Naive B cell (primary cell): ENCODE results near the gene KRTAP5-5. TPM values are rescaled to one million over a fixed set of nuclear protein-coding genes. Genes with fewer than 3 reads are reported as not detected.

Experiments used
- ATAC-seq, 2 donors: fragments of 150-1000 bp; cut with Tn5 transposase; 2 replicates each; pipeline ENCODE4 v1.10.0; 2021; ENCODE audit warnings: low read depth in 2 of 2, mild to moderate bottlenecking in 2 of 2, moderate library complexity in 2 of 2
- DNase-seq: peaks from one replicate; pipeline ENCODE4 v3.0.0; 2022
- H3K27ac Mint-ChIP-seq, 6 donors: one replicate each; pipeline ENCODE4 v1.8.0; 2020 to 2022; ENCODE audit warnings: mild to moderate bottlenecking in 6 of 6, mixed read lengths in 6 of 6, moderate library complexity in 5 of 6, inconsistent platforms in 2 of 6
- H3K27me3 Mint-ChIP-seq, 3 donors: one replicate each; pipeline ENCODE4 v1.8.0; 2021 to 2022; ENCODE audit warnings: mixed read lengths in 3 of 3, mild to moderate bottlenecking in 1 of 3
- H3K36me3 Mint-ChIP-seq, 2 donors: one replicate each; pipeline ENCODE4 v1.8.0; 2020 to 2022; ENCODE audit warnings: mixed read lengths in 2 of 2, inconsistent platforms in 1 of 2, mild to moderate bottlenecking in 1 of 2
- H3K4me1 Mint-ChIP-seq, 3 donors: one replicate each; pipeline ENCODE4 v1.8.0; 2020 to 2022; ENCODE audit warnings: mixed read lengths in 3 of 3, inconsistent platforms in 1 of 3, mild to moderate bottlenecking in 1 of 3, moderate library complexity in 1 of 3
- H3K4me3 Mint-ChIP-seq, 8 donors: one replicate each; pipeline ENCODE4 v1.8.0; 2020 to 2022; ENCODE audit warnings: mild to moderate bottlenecking in 8 of 8, mixed read lengths in 8 of 8, moderate library complexity in 8 of 8, inconsistent platforms in 2 of 8
- H3K9me3 Mint-ChIP-seq, 7 donors: one replicate each; pipeline ENCODE4 v1.8.0; 2020 to 2022; ENCODE audit warnings: mixed read lengths in 7 of 7, mild to moderate bottlenecking in 5 of 7, inconsistent platforms in 2 of 7, moderate library complexity in 1 of 7
- polyA plus RNA-seq, 6 donors: library from polyadenylated mRNA; unstranded; fragments of 300-500 nt; fragmentation: Illumina TruSeq; gene quantifications; one replicate each; pipeline ENCODE4 v1.2.3, GENCODE V29; 2021; ENCODE audit warnings: low read depth in 6 of 6

Gene KRTAP5-5
- polyA plus RNA-seq, 6 donors from 2014 or later, result not detected

DNA sequence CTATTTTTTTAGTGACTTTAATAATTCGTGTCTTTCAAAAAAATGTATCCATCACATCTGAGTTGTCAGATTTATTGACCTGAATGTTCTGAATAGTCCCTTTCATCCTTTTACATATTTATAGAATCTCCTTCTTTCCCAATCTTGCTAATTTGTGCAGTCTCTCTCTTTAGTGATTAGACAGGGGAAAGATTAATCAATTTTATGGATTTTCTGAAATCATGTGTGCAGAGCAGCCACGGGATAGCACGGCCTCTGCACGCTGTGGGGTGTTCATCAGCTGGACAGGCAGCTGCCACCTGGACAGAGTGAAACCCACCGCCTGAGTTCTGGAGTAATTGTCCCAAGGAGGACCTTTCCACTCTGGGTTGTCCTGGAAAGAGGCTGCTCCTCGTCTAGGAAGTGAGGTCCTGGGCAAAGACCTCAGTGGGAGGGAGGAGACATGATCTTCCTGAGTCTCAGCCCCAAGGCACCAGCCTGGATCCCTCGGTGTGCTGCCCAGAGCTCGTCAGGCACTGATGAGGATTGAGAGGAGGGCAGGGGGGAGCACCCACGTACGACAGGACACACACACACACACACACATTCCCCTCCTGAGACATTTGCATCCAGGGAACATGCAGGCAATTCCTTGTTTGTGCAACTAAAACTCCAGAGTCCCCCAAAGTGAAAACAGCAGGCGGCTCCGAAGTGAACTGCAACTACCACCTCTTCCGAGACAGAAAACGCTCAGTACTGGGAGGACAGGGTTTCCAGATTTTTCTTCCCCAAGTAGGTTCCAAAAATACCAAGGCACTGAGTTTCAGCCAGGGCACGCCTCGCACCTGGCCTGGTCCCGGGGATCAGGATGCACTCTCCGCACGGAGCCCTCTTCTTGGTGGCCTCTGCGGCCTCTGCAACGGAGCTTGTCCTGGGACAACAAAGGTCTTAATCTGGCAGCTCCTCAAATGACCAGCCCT, 44.9 kb downstream of the KRTAP5-5 start:
- no peak overlapping the region for H3K27ac Mint-ChIP-seq

GRCh38 chr11:1675536-1676228, 46.1 kb downstream of the KRTAP5-5 start:
- Mint-ChIP-seq H3K27me3 (peaks cover 29 to 40% (median 38%) of the 10 kb centered on the region in 3 donors), H3K36me3 (no peaks in the 10 kb centered on the region), H3K27ac (no peak overlapping the region), H3K4me3 (no peak overlapping the region), H3K9me3 (no peaks in the 10 kb centered on the region), H3K4me1 (no peaks in the 10 kb centered on the region)
- ATAC-seq (no peak), DNase-seq (no peak)

More for the DNA sequence above, 44.9 kb downstream of the KRTAP5-5 start:
- Mint-ChIP-seq H3K4me1 (no peaks in the 10 kb centered on the region), H3K36me3 (no peaks in the 10 kb centered on the region), H3K4me3 (no peak overlapping the region), H3K27me3 (peaks cover 32 to 45% (median 38%) of the 10 kb centered on the region in 3 donors), H3K9me3 (no peaks in the 10 kb centered on the region)
- ATAC-seq (no peak), DNase-seq (no peak)

GRCh38 chr11:1676229-1676740, 46.7 kb downstream of the KRTAP5-5 start:
- ATAC-seq (no peak), DNase-seq (no peak)
- no peak overlapping the region for H3K27ac Mint-ChIP-seq
- no peaks in the 10 kb centered on the region for H3K4me1 Mint-ChIP-seq
- H3K36me3 Mint-ChIP-seq, result no peaks in the 10 kb centered on the region
- H3K9me3 Mint-ChIP-seq, result no peaks in the 10 kb centered on the region
- H3K4me3 Mint-ChIP-seq, result no peak overlapping the region
- peaks cover 29 to 40% (median 38%) of the 10 kb centered on the region in 3 donors for H3K27me3 Mint-ChIP-seq

- Mint-ChIP-seq H3K4me1 (no peaks in the 10 kb centered on the region), H3K27me3 (peaks cover 23 to 35% (median 31%) of the 10 kb centered on the region in 3 donors), H3K9me3 (no peaks in the 10 kb centered on the region), H3K4me3 (no peak overlapping the region), H3K27ac (peak overlapping the region in 1 of 6 donors; percentile 22), H3K36me3 (no peaks in the 10 kb centered on the region)
- DNase-seq, result no peak
- ATAC-seq, result no peak
Observed at GRCh38 chr11:1679881-1680280, 50.3 kb downstream of the KRTAP5-5 start.

Other genes starting within 250 kb of the KRTAP5-5 start
- gene BRSK2, start 239.8 kb upstream of the KRTAP5-5 start, polyA plus RNA-seq, result under 1 TPM in 2 of 6 donors, not detected in 4; 0.10 TPM
- gene MOB2, start 143.0 kb upstream of the KRTAP5-5 start, polyA plus RNA-seq, result 10 to 100 TPM; 29.7 to 50.8 (median 33.2) TPM
- gene DUSP8, start 57.5 kb upstream of the KRTAP5-5 start, polyA plus RNA-seq, result under 1 TPM in 3 of 6 donors, not detected in 3; 0.05 to 0.09 (median 0.07) TPM
- gene KRTAP5-1, start 44.5 kb upstream of the KRTAP5-5 start, polyA plus RNA-seq, result not detected
- not detected for gene KRTAP5-2, start 31.5 kb upstream of the KRTAP5-5 start, polyA plus RNA-seq
- not detected for gene KRTAP5-3, start 21.3 kb upstream of the KRTAP5-5 start, polyA plus RNA-seq
- not detected for gene KRTAP5-4, start 7.6 kb upstream of the KRTAP5-5 start, polyA plus RNA-seq
- gene KRTAP5-6, start 67.4 kb downstream of the KRTAP5-5 start, polyA plus RNA-seq, result not detected
- not detected for gene IFITM10, start 120.8 kb downstream of the KRTAP5-5 start, polyA plus RNA-seq
- 10 to 100 TPM; 40.6 to 59.5 (median 51.8) TPM for gene CTSD, start 134.2 kb downstream of the KRTAP5-5 start, polyA plus RNA-seq
- gene SYT8, start 205.2 kb downstream of the KRTAP5-5 start, polyA plus RNA-seq, result not detected
- gene TNNI2, start 209.2 kb downstream of the KRTAP5-5 start, polyA plus RNA-seq, result 10 to 100 TPM in 2 of 6 donors, 1 to 10 TPM in 4; 3.9 to 12.2 (median 7.2) TPM
- gene LSP1, start 223.3 kb downstream of the KRTAP5-5 start, polyA plus RNA-seq, result 100 to 1,000 TPM; 342 to 587 (median 422) TPM